Loucy (cell line): ENCODE measurements around the gene PDE11A.
A peak's percentile ranks its signal among the peaks of the same experiment; 100 is the strongest.

Experiments
- H2AFZ ChIP-seq: fragments of 200-600 bp; sonication (generic); 2 replicates; pipeline ENCODE4 v1.6.0; 2016; ENCODE audit warnings: antibody characterized with exemption, mild to moderate bottlenecking, low read length, moderate library complexity
- H3F3A ChIP-seq: fragments of 200-600 bp; 2 replicates; pipeline ENCODE4 v1.6.0; 2016; ENCODE audit warnings: antibody characterized with exemption, low read depth, mild to moderate bottlenecking
- H3K27me3 ChIP-seq: fragments of 200-600 bp; sonication (generic); 2 replicates; pipeline ENCODE4 v1.6.1; 2014; ENCODE audit warnings: low read length, mild to moderate bottlenecking; ENCODE audit not compliant: insufficient read depth, poor library complexity, severe bottlenecking
- H3K36me3 ChIP-seq: fragments of 200-600 bp; sonication (generic); 2 replicates; pipeline ENCODE4 v1.6.1; 2016; ENCODE audit warnings: low read length; ENCODE audit not compliant: insufficient read depth
- H3K4me1 ChIP-seq: fragments of 200-600 bp; sonication (generic); 2 replicates; pipeline ENCODE4 v1.5.1; 2014; ENCODE audit warnings: low read length, mild to moderate bottlenecking; ENCODE audit not compliant: insufficient read depth, poor library complexity, severe bottlenecking
- H3K4me2 ChIP-seq: fragments of 200-600 bp; sonication (generic); 2 replicates; pipeline ENCODE4 v1.6.0; 2014; ENCODE audit warnings: antibody characterized with exemption, low read length, low read depth, mild to moderate bottlenecking; ENCODE audit not compliant: poor library complexity, severe bottlenecking
- H3K4me3 ChIP-seq: fragments of 200-600 bp; sonication (generic); 2 replicates; pipeline ENCODE4 v1.5.1; 2014; ENCODE audit warnings: low read length, mild to moderate bottlenecking, mixed read lengths; ENCODE audit not compliant: poor library complexity, severe bottlenecking
- H3K79me2 ChIP-seq: fragments of 200-600 bp; sonication (generic); 2 replicates; pipeline ENCODE4 v1.6.1; 2014; ENCODE audit warnings: low read length; ENCODE audit not compliant: insufficient read depth
- H3K9ac ChIP-seq: fragments of 200-600 bp; sonication (generic); 2 replicates; pipeline ENCODE4 v1.6.0; 2014; ENCODE audit warnings: mild to moderate bottlenecking, low read depth, low read length, moderate library complexity; ENCODE audit not compliant: poor library complexity, severe bottlenecking
- H3K9me2 ChIP-seq: fragments of 200-600 bp; sonication (generic); replicated peaks from 2 replicates; pipeline ENCODE4 v1.6.1; 2016; ENCODE audit warnings: low read depth, low read length, mixed read lengths
- H3K9me3 ChIP-seq: fragments of 200-600 bp; sonication (generic); 2 replicates; pipeline ENCODE4 v1.6.1; 2014; ENCODE audit warnings: mild to moderate bottlenecking, antibody characterized with exemption, low read length, low read depth; ENCODE audit not compliant: insufficient read depth
- H4K20me1 ChIP-seq: fragments of 200-600 bp; sonication (generic); 2 replicates; pipeline ENCODE4 v1.6.0; 2014; ENCODE audit warnings: antibody characterized with exemption, low read length, mild to moderate bottlenecking; ENCODE audit not compliant: insufficient read depth, poor library complexity, severe bottlenecking
- EZH2phosphoT487 ChIP-seq: fragments of 200-600 bp; IDR thresholded peaks from 2 replicates; pipeline ENCODE4 v1.6.1; 2018; ENCODE audit warnings: antibody characterized with exemption, mild to moderate bottlenecking, moderate library complexity, borderline replicate concordance
- TF ChIP-seq, protein P1 (sequence below): fragments of 200-600 bp; sonication (generic); conservative IDR thresholded peaks from 2 replicates; pipeline ENCODE4 v1.5.1; 2014; ENCODE audit warnings: mild to moderate bottlenecking, antibody characterized with exemption, low read length

PDE11A gene

DNA sequence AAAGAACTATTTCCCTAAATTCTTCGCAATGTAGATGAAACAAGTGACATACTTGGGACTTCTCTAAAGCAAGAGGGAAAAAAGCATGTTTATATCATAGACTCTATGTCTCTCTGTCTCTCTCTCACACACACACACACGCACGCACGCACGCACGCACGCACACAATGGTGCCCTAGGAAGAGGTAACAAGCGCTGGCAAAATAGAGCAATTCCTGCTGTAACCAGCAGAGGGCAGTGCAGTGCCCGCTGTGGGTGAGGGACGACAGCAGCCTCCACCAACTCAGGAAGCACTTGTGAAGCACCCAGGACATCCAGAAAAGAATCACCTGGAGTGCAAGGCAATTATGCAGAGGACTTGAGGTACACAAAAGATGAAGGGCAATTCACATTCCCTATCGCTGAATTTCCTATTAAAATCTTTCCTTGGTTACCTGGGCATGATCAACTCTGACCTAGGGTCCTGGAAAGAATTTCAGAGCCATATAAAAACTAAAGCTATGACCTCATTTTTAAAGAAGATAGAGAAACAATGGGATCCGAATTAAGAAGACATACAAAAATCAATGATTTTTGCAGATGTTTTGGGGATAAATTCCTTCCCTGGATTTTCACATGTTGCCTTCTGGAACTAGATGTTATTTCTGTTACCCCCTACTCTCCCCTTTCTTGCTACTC is 166.4 kb downstream of the PDE11A start:
- Histone ChIP-seq H3K9ac (peak overlapping the region; percentile 18), H3K27me3 (no peaks in the 10 kb centered on the region), H3K9me2 (no peaks in the 10 kb centered on the region), H3K9me3 (no peaks in the 10 kb centered on the region), H3K4me3 (no peak overlapping the region), H4K20me1 (no peaks in the 10 kb centered on the region), H3K36me3 (no peaks in the 10 kb centered on the region), H3K4me2 (peak overlapping the region; percentile 21), H3K79me2 (no peaks in the 10 kb centered on the region), H3F3A (no peaks in the 10 kb centered on the region), H2AFZ (peak overlapping the region; percentile 18; the same call in 1 of the 2 replicates), H3K4me1 (peaks cover 46% of the 10 kb centered on the region)
- TF ChIP-seq, protein P1, sequence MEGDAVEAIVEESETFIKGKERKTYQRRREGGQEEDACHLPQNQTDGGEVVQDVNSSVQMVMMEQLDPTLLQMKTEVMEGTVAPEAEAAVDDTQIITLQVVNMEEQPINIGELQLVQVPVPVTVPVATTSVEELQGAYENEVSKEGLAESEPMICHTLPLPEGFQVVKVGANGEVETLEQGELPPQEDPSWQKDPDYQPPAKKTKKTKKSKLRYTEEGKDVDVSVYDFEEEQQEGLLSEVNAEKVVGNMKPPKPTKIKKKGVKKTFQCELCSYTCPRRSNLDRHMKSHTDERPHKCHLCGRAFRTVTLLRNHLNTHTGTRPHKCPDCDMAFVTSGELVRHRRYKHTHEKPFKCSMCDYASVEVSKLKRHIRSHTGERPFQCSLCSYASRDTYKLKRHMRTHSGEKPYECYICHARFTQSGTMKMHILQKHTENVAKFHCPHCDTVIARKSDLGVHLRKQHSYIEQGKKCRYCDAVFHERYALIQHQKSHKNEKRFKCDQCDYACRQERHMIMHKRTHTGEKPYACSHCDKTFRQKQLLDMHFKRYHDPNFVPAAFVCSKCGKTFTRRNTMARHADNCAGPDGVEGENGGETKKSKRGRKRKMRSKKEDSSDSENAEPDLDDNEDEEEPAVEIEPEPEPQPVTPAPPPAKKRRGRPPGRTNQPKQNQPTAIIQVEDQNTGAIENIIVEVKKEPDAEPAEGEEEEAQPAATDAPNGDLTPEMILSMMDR, result peak; percentile 98
- no peak for TF ChIP-seq EZH2phosphoT487

DNA sequence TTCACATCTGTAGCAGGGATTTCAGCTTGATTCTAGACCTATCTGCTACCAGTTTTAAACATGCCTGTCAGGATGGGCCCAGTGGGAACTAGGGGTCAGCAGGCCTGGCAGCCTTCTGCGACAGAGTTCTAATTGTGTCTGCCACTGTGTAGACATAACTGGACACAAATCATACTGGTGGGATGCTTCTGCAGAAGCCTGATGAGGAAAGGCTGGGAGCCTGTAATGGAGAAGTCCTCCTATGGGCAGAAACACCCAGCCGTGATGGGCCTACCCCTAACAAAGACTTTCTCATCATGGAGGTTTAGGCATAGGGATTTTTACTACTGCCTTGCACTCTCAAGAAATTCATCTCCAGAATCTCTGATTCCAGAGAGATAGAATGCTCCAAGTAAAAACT is 166.9 kb downstream of the PDE11A start:
- H4K20me1 ChIP-seq, result no peaks in the 10 kb centered on the region
- TF ChIP-seq, protein P1, result no peak
- no peaks in the 10 kb centered on the region for H3K9me3 ChIP-seq
- peaks cover 42% of the 10 kb centered on the region for H3K4me1 ChIP-seq
- no peaks in the 10 kb centered on the region for H3K27me3 ChIP-seq
- no peaks in the 10 kb centered on the region for H3K9me2 ChIP-seq
- H3K4me2 ChIP-seq, result no peak overlapping the region
- H3K9ac ChIP-seq, result no peak overlapping the region
- H3K79me2 ChIP-seq, result no peaks in the 10 kb centered on the region
- H3K36me3 ChIP-seq, result no peaks in the 10 kb centered on the region
- H3F3A ChIP-seq, result no peaks in the 10 kb centered on the region
- H3K4me3 ChIP-seq, result no peak overlapping the region
- H2AFZ ChIP-seq, result no peak overlapping the region

DNA sequence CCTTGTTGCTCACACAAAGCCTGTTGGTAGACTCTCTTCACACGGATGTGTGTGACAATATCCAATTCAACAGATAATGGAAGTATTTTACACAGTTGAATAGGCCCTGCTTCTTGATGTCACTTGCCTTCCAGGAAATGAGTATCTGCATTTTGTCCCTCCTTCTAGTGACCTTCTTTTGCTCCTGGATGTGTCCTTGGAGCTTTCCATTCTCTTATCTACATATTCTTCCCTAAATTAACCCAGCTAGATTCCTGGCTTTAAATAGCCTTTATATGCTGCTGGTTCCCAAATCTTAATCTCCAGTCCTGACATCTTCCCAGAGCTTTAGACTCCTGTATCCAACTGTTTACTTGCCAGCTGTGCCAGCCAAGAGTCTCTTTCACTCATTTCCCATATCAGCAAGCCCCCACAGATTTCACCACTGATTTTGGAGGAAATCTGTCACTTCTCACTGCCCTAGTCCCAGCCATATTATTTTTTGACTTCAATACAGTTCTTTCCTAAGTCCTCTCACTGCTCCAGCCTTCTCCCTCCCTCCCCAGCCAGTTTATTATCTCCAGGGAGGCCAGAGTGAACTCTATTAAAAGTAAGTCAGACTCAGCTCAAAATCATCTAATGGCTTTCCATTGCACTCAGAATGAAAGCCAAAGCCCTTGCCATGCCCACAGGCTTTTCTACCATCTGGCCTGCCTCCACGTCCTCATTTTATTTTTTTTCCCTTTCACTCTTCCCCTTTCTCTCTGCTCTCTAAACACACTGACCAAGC is 170.0 kb downstream of the PDE11A start:
- H2AFZ ChIP-seq, result peak overlapping the region; percentile 34; the same call in 1 of the 2 replicates
- no peak overlapping the region for H3K9ac ChIP-seq
- no peaks in the 10 kb centered on the region for H3K79me2 ChIP-seq
- H3K4me2 ChIP-seq, result no peak overlapping the region
- H3K36me3 ChIP-seq, result no peaks in the 10 kb centered on the region
- no peaks in the 10 kb centered on the region for H3F3A ChIP-seq
- H4K20me1 ChIP-seq, result no peaks in the 10 kb centered on the region
- no peak for TF ChIP-seq EZH2phosphoT487
- TF ChIP-seq, protein P1, result no peak
- H3K4me3 ChIP-seq, result no peak overlapping the region
- H3K9me2 ChIP-seq, result no peaks in the 10 kb centered on the region
- H3K4me1 ChIP-seq, result peaks cover 14% of the 10 kb centered on the region
- no peaks in the 10 kb centered on the region for H3K27me3 ChIP-seq
- no peaks in the 10 kb centered on the region for H3K9me3 ChIP-seq
